ENCODE data around the gene NCOR2.

The NCOR2 gene

DNA sequence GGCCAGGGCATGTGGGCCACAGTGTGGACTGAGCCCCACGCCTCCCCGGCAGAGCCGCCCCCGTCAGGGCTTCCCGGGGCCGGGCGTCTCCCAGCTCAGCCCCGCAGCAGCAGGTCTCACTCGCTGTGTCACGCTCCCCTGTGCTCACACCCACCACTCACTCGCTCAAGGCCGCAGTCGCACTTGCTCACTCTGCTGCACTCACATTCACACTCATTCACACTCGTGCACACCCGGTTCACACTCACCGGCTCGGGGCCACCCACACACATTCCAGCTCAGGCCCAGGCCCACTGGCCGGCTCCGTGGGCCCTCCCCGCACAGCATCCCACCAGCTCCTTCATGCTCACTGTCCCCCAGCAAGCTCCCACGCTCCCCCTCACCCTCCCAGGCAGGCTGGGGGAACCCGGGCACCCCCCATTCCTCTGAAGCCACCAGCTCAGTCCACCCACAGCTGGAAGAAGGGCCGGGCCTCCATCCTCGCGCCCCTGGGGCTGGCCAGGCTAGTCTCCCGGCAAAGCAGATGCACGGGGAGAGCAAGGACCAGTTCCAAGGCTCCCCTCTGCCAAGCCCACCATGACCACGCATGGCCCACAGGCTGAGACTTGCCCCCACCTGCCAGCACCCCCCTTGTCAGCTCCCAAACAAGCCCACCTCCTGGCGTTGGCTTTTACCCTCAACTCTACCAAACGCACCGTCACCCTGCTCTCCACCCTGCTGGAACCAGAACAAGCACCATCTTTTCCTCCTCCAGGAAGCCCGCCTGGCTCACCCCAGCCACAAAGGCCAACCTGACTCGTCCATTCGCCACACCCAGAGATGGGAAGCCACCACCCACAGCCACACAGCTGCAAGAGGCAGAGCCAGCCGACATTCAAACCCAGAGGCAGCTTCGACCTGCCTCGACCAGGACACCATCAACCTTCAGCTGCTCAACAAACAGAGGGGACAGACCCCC, 28.0 kb downstream of the NCOR2 start:
- Histone ChIP-seq H3K36me3 (ENCODE audit: control insufficient read depth in 2 of 2, insufficient read depth in 2 of 2, low read length in 2 of 2) (no peaks in the 10 kb centered on the region), H3K4me1 (ENCODE audit: control insufficient read depth, insufficient read depth, low read length) (peaks cover 65% of the 10 kb centered on the region), H3K9ac (ENCODE audit: low read length in 2 of 2) (no peak overlapping the region)

DNA sequence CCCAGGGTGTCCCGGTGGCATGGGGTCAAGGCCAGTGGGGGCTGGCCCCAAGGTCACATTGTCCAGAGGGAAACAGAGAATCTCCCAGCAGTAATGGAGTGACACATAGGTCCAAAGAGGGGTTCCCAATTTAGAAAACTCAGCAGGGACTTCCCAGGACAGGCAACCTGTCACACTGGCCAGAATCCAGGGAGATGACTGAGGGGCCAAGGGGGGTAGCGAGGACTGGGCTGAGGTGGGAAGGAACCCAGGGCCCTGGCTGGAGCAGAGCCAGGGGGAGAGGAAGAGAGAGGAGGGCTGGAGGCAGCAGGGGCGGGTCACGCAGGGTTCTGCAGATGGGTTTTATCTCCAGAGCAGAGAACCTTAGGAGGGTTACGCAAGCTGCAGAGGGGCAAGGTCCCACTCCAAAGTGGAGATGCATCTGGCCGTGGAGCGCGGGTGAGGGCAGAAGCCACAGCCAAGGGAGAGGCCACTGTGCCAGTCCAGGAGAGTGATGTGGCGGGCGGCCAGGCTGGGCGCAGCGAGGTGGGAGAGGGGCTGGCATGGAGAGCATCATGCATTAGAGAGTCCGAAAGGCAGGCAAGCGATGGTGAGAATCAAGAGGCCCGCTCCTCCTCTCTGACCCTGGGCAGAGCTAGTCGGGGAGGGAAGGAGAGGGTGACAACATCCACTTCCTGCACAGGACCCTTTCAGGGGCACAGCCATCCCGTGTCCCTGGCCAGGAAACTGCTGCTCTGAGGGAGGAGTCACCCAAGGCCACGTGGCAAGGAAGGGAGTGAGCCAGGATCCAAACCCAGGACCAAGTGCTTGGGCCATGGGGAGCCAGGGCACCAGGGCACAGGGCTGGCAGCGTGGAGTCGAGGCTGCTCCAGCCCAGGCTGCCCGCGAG, 29.0 kb downstream of the NCOR2 start:
- Histone ChIP-seq H3K4me1 (ENCODE audit: control insufficient read depth, insufficient read depth, low read length) (peaks cover 56% of the 10 kb centered on the region), H3K4me3 (ENCODE audit: low read length in 2 of 2) (peak overlapping the region; percentile 0 to 54), H3K27ac (ENCODE audit: low read length) (peak overlapping the region; percentile 41)

More for the DNA sequence above, 28.0 kb downstream of the NCOR2 start:
- no peaks in the 10 kb centered on the region for H3K27me3 ChIP-seq (ENCODE audit: control insufficient read depth in 1 of 2, insufficient read depth in 2 of 2, low read length in 2 of 2)
- no peaks in the 10 kb centered on the region for H3K9me3 ChIP-seq (ENCODE audit: control insufficient read depth in 2 of 2, low read length in 2 of 2)
- H3K27ac ChIP-seq (ENCODE audit: low read length) = peak overlapping the region; percentile 11
- peak overlapping the region in 1 of 2 donors; percentile 54 for H3K4me3 ChIP-seq (ENCODE audit: low read length in 2 of 2)

DNA sequence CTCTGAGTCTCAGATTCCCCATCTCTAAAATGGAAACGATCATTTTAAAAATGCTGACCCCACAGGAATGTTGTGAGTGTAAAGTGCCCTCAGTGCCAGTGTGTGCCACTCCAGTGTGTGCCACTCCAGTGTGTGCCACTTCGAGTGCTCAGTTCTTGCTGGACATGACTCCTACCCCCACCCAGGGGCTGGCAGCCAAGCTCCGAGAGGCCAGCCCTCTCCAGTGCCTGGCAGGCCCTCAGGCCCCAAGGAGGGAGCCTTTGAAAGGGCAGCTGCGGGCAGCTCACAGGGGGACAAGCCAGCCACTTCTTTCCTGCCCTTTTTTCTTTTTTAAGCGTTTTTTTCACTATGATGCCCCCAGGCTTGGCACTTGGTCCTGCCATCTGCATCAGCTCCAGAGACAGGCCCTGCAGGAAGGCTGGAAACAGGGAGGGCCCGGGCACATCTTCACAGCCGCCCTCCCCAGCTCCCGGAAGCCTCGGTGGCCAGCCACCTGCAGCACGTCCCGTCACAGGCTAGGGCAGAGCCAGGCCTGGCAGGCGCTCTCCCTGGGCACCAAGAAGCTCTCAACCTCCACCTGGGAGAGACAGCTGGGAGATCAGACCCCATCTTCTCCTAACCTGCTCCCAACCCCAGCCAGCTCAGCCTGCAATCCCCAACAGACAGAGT, 29.8 kb downstream of the NCOR2 start:
- peak overlapping the region; percentile 0 to 54 for H3K4me3 ChIP-seq (ENCODE audit: low read length in 2 of 2)
- H3K36me3 ChIP-seq (ENCODE audit: control insufficient read depth in 2 of 2, insufficient read depth in 2 of 2, low read length in 2 of 2) = peaks cover 0 to 3% of the 10 kb centered on the region in 2 donors
- H3K27ac ChIP-seq (ENCODE audit: low read length) = peak overlapping the region; percentile 41
- no peaks in the 10 kb centered on the region for H3K9me3 ChIP-seq (ENCODE audit: control insufficient read depth in 2 of 2, low read length in 2 of 2)
- peaks cover 50% of the 10 kb centered on the region for H3K4me1 ChIP-seq (ENCODE audit: control insufficient read depth, insufficient read depth, low read length)
- no peaks in the 10 kb centered on the region for H3K27me3 ChIP-seq (ENCODE audit: control insufficient read depth in 1 of 2, insufficient read depth in 2 of 2, low read length in 2 of 2)
- H3K9ac ChIP-seq (ENCODE audit: low read length in 2 of 2) = peak overlapping the region in 1 of 2 donors; percentile 36

More for the DNA sequence above, 29.0 kb downstream of the NCOR2 start:
- peaks cover 0 to 1% of the 10 kb centered on the region in 2 donors for H3K36me3 ChIP-seq (ENCODE audit: control insufficient read depth in 2 of 2, insufficient read depth in 2 of 2, low read length in 2 of 2)
- H3K27me3 ChIP-seq (ENCODE audit: control insufficient read depth in 1 of 2, insufficient read depth in 2 of 2, low read length in 2 of 2) = no peaks in the 10 kb centered on the region
- peak overlapping the region in 1 of 2 donors; percentile 13 for H3K9ac ChIP-seq (ENCODE audit: low read length in 2 of 2)
- H3K9me3 ChIP-seq (ENCODE audit: control insufficient read depth in 2 of 2, low read length in 2 of 2) = no peaks in the 10 kb centered on the region

DNA sequence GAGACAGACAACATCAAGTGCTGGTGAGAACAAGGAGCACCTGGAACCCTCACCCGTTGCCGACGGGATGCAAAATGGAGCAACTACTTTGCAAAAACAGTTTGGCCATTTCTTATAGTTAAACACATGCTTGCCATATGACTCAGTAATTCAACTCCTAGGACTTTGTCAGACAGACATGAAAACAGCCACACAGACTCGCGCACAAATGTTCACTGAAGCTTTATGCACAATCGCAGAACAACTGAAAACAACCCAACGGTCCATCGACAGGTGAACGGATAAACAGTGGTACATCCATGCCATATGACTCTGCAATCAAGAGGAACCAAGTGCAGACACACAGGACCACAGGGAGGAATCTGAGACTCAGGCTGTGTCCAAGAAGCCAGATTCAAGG, 30.8 kb downstream of the NCOR2 start:
- H3K9me3 ChIP-seq (ENCODE audit: control insufficient read depth in 2 of 2, low read length in 2 of 2) = no peaks in the 10 kb centered on the region
- peaks cover 50% of the 10 kb centered on the region for H3K4me1 ChIP-seq (ENCODE audit: control insufficient read depth, insufficient read depth, low read length)
- peaks cover 0 to 3% of the 10 kb centered on the region in 2 donors for H3K36me3 ChIP-seq (ENCODE audit: control insufficient read depth in 2 of 2, insufficient read depth in 2 of 2, low read length in 2 of 2)
- no peaks in the 10 kb centered on the region for H3K27me3 ChIP-seq (ENCODE audit: control insufficient read depth in 1 of 2, insufficient read depth in 2 of 2, low read length in 2 of 2)
- H3K4me3 ChIP-seq (ENCODE audit: low read length in 2 of 2) = no peak overlapping the region
- no peak overlapping the region for H3K27ac ChIP-seq (ENCODE audit: low read length)
- H3K9ac ChIP-seq (ENCODE audit: low read length in 2 of 2) = no peak overlapping the region

DNA sequence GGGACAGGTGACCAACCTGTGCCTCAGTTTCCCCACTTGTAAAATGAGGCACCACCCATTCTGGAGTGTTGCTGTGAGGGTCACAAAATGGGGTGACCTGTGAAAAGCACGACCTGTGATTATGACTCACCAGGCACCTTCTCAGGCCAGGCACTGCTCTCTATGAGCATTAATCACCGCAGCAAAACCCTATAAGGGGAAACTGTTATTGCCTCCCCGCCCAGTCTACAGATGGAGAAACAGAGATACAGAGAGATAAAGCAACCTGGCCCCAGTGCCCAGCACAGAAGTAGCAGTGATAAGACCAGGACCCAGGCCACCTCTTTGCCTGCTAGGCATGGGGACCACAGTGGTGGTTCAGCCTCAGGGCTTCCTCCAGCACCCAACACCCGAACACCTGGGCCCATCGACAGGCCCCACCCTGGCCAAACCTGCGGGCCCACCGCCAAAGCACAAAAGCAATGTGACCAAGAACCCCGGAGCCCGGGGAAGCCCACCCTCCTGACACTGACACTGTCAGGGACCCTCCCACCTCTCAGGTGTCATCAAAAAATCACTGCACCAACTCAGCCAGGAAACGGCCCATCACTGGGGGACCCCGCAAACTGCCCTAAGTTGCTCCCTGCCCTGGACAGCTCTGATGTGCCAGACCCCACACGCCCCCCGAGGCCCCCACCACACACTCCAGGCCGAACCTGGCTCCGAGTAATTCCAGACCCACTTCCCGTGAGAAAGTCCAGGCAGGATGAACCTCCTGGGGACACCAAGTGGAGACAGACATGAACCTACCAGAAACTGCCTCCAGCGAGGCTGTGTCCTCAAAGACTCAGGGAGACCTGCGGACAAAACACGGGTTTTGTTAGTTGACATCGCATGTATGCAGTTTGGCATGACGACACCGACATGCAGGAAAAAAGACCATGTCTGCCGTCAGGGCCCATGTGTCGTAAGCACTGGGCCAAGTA, 32.4 kb downstream of the NCOR2 start:
- Histone ChIP-seq H3K9me3 (ENCODE audit: control insufficient read depth in 2 of 2, low read length in 2 of 2) (no peaks in the 10 kb centered on the region), H3K4me1 (ENCODE audit: control insufficient read depth, insufficient read depth, low read length) (peaks cover 56% of the 10 kb centered on the region), H3K9ac (ENCODE audit: low read length in 2 of 2) (no peak overlapping the region), H3K27me3 (ENCODE audit: control insufficient read depth in 1 of 2, insufficient read depth in 2 of 2, low read length in 2 of 2) (no peaks in the 10 kb centered on the region), H3K27ac (ENCODE audit: low read length) (no peak overlapping the region), H3K36me3 (ENCODE audit: control insufficient read depth in 2 of 2, insufficient read depth in 2 of 2, low read length in 2 of 2) (peaks cover 0 to 3% of the 10 kb centered on the region in 2 donors), H3K4me3 (ENCODE audit: low read length in 2 of 2) (no peak overlapping the region)

DNA sequence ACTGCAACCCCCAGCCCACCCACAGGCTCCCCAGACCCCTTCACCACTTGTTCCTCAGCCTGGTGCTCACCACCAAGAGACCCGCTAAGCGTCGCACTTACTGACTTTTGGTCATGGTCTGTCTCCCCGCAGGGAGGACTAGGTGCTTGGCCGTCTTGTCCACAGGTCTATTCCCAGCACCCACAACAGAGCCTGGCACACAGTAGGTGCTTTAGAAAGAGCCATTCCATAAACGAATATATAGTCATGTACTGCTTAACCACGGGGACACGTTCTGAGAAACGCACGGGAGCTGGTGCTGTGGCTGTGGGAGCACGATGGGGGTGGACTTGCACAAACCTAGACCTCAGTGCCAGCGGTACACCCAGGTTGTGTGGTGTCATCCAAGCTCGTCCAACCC, 34.0 kb downstream of the NCOR2 start:
- Histone ChIP-seq H3K4me3 (ENCODE audit: low read length in 2 of 2) (no peak overlapping the region), H3K9me3 (ENCODE audit: control insufficient read depth in 2 of 2, low read length in 2 of 2) (no peaks in the 10 kb centered on the region), H3K36me3 (ENCODE audit: control insufficient read depth in 2 of 2, insufficient read depth in 2 of 2, low read length in 2 of 2) (peaks cover 0 to 3% of the 10 kb centered on the region in 2 donors), H3K27me3 (ENCODE audit: control insufficient read depth in 1 of 2, insufficient read depth in 2 of 2, low read length in 2 of 2) (no peaks in the 10 kb centered on the region), H3K4me1 (ENCODE audit: control insufficient read depth, insufficient read depth, low read length) (peaks cover 42% of the 10 kb centered on the region), H3K27ac (ENCODE audit: low read length) (no peak overlapping the region), H3K9ac (ENCODE audit: low read length in 2 of 2) (no peak overlapping the region)

DNA sequence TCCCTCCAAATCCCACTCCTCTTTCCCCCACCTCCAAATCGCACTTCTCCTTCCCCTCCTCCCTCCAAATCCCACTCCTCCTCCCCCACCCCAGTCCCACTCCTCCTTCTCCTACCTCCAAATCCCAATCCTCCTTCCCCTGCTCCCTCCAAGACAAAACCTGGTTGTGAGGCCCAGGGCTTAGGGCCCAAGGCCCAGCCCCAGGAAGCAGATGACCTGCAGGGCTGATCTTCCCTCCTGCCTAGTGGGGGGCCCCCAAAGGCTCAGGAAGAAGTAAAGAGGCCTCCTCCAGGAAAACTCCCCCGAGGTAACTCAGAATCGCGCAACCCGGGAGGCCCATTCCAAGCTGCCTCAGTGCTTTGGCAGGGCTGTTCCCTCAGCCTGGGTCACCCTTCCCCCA, 34.4 kb downstream of the NCOR2 start:
- Histone ChIP-seq H3K27me3 (ENCODE audit: control insufficient read depth in 1 of 2, insufficient read depth in 2 of 2, low read length in 2 of 2) (no peaks in the 10 kb centered on the region), H3K4me1 (ENCODE audit: control insufficient read depth, insufficient read depth, low read length) (peaks cover 41% of the 10 kb centered on the region), H3K36me3 (ENCODE audit: control insufficient read depth in 2 of 2, insufficient read depth in 2 of 2, low read length in 2 of 2) (peaks cover 0 to 3% of the 10 kb centered on the region in 2 donors), H3K4me3 (ENCODE audit: low read length in 2 of 2) (no peak overlapping the region), H3K9me3 (ENCODE audit: control insufficient read depth in 2 of 2, low read length in 2 of 2) (no peaks in the 10 kb centered on the region), H3K27ac (ENCODE audit: low read length) (no peak overlapping the region), H3K9ac (ENCODE audit: low read length in 2 of 2) (no peak overlapping the region)

DNA sequence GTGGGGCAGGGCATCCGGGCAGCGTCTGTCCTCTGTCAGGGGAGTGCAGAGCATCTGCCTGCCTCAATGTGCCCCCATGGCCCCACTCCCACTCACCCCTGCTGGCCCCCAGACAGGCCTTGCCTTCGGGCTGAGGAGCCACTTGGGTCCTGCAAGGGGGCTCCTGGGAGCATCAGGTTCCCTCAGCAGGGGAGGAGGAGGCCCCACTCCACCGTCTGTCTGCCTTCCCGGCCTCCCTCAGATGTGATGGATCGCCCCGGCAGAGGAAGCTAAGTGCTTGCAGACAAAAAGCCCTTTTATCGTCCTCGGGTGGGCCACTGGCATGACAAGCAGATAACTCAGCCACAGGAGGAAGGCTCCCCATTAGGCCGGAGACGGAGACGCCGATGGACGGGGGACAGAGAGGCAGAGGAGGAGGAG, 35.1 kb downstream of the NCOR2 start:
- no peaks in the 10 kb centered on the region for H3K9me3 ChIP-seq (ENCODE audit: control insufficient read depth in 2 of 2, low read length in 2 of 2)
- no peak overlapping the region for H3K27ac ChIP-seq (ENCODE audit: low read length)
- no peak overlapping the region for H3K4me3 ChIP-seq (ENCODE audit: low read length in 2 of 2)
- no peak overlapping the region for H3K9ac ChIP-seq (ENCODE audit: low read length in 2 of 2)
- H3K36me3 ChIP-seq (ENCODE audit: control insufficient read depth in 2 of 2, insufficient read depth in 2 of 2, low read length in 2 of 2) = peaks cover 0 to 3% of the 10 kb centered on the region in 2 donors
- peaks cover 37% of the 10 kb centered on the region for H3K4me1 ChIP-seq (ENCODE audit: control insufficient read depth, insufficient read depth, low read length)
- H3K27me3 ChIP-seq (ENCODE audit: control insufficient read depth in 1 of 2, insufficient read depth in 2 of 2, low read length in 2 of 2) = no peaks in the 10 kb centered on the region

DNA sequence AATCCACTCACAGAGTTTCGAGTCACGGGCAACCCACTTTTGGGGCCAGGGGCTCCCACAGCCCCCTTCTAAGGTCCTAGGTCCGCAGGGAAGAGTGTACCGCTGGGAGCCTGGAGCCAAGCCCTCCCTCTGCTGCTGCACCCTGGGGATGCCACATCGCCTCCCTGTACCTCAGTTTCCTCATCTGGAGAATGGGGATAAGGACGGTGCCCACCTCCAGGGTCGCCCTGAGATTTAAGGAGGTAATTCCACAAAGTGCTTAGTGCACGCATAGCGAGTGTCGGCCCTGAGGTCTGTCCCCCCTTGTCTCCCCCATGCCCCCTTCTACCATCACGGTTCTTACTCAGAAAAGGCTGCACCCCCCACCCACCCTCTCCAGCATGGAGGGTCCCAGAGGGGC, 35.5 kb downstream of the NCOR2 start:
- no peak overlapping the region for H3K4me3 ChIP-seq (ENCODE audit: low read length in 2 of 2)
- no peak overlapping the region for H3K27ac ChIP-seq (ENCODE audit: low read length)
- H3K9ac ChIP-seq (ENCODE audit: low read length in 2 of 2) = no peak overlapping the region
- no peaks in the 10 kb centered on the region for H3K9me3 ChIP-seq (ENCODE audit: control insufficient read depth in 2 of 2, low read length in 2 of 2)
- H3K27me3 ChIP-seq (ENCODE audit: control insufficient read depth in 1 of 2, insufficient read depth in 2 of 2, low read length in 2 of 2) = no peaks in the 10 kb centered on the region
- peaks cover 0 to 3% of the 10 kb centered on the region in 2 donors for H3K36me3 ChIP-seq (ENCODE audit: control insufficient read depth in 2 of 2, insufficient read depth in 2 of 2, low read length in 2 of 2)
- H3K4me1 ChIP-seq (ENCODE audit: control insufficient read depth, insufficient read depth, low read length) = peaks cover 34% of the 10 kb centered on the region
